GM10248 (cell line): ENCODE data around the gene MYL10.

Experiments used
- CTCF ChIA-PET: fragments of 300-600 bp; sonication (Branson Sonifier 250); formaldehyde crosslinking; extraction: SDS; loops from one replicate; lab custom pipeline; 2021; ENCODE audit warnings: antibody characterized with exemption; lab: Yijun Ruan, JAX
- POLR2A ChIA-PET: fragments of 350-650 bp; sonication (Branson Sonifier 250); formaldehyde crosslinking; extraction: SDS; loops from one replicate; lab custom pipeline; 2020; ENCODE audit warnings: antibody characterized with exemption; lab: Yijun Ruan, JAX
- DNase-seq: peaks from one replicate; pipeline ENCODE4 v3.0.0; 2012; ENCODE audit errors: extremely low spot score
- TF ChIP-seq, protein P1 (sequence below): IDR thresholded peaks from 2 replicates; pipeline ENCODE4 v1.5.1; 2012; ENCODE audit warnings: mild to moderate bottlenecking, low read depth; ENCODE audit errors: extremely low read depth, missing control alignments, control extremely low read depth

MYL10 gene

GRCh38 chr7:101596898-101597297 lies 32.2 kb downstream of the MYL10 start:
- no peak for DNase-seq
- POLR2A ChIA-PET = no interaction called here
- TF ChIP-seq, protein P1, sequence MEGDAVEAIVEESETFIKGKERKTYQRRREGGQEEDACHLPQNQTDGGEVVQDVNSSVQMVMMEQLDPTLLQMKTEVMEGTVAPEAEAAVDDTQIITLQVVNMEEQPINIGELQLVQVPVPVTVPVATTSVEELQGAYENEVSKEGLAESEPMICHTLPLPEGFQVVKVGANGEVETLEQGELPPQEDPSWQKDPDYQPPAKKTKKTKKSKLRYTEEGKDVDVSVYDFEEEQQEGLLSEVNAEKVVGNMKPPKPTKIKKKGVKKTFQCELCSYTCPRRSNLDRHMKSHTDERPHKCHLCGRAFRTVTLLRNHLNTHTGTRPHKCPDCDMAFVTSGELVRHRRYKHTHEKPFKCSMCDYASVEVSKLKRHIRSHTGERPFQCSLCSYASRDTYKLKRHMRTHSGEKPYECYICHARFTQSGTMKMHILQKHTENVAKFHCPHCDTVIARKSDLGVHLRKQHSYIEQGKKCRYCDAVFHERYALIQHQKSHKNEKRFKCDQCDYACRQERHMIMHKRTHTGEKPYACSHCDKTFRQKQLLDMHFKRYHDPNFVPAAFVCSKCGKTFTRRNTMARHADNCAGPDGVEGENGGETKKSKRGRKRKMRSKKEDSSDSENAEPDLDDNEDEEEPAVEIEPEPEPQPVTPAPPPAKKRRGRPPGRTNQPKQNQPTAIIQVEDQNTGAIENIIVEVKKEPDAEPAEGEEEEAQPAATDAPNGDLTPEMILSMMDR = no peak
- CTCF ChIA-PET = interaction anchor here (0.9 to 1.1 kb wide), 2 partner anchors 12 to 225 kb away, joined by 3 to 4 read pairs; no protein-coding TSS in a partner anchor

DNA sequence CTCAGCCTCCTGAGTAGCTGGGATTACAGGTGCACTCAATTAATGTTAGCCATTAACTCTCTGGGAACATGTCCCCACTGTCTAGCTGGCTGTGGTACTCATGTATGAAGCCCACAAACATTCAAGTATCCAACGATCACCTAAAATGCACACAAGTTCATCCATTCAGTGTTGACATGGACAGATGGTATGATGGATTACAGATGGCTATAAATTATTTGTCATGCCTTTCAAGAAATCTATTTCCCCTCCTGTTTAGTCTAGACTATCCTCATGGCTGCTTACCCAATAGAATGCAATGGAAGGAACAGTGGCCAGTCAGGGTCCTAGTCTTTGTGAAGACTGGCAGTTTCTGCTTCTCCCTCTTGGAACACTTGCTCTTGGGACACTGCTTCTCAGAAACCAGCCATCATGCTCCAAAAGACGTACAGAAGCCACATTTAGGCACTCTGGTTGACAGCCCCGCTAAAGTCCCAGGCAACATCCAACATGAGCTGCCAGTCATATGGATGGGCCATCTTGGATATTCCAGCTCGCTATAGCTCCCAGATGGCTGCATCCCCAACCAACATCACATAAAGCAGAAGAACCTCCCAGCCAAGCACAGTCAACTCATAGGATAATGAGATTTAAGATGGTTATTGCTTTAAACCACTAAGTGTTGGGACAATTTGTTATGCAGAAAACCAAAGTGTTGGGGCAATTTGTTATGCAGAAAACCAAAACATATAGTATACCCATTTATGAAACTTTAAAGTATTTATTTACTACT lies 33.1 kb downstream of the MYL10 start:
- ChIA-PET CTCF (no interaction called here), POLR2A (no interaction called here)

DNA sequence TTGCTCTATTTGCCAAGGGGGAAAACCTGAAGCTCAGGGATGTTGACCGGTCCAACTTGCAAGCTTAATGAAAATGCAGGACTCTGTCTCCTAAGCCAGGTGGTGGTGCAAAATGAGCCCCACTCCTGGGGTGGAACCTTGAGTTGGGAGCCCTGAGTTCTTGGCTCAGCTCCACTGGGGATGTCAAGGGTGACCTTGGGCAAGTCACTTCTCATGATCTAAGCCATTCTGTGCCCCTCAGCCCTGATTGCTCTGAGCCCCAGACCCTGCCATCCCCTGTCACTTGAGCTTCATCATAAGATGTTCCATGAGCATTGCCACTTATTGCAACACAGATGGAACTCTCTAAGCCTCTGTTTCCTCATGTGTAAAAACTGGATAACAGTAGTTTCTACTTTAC lies 33.9 kb downstream of the MYL10 start:
- POLR2A ChIA-PET = no interaction called here
- CTCF ChIA-PET = interaction anchor here (1.1 kb wide), 1 partner anchor 9 kb away, joined by 4 read pairs; no protein-coding TSS in a partner anchor
- DNase-seq = no peak
- TF ChIP-seq, protein P1 = no peak

More for the DNA sequence above, 33.1 kb downstream of the MYL10 start:
- DNase-seq = no peak
- TF ChIP-seq, protein P1 = no peak

DNA sequence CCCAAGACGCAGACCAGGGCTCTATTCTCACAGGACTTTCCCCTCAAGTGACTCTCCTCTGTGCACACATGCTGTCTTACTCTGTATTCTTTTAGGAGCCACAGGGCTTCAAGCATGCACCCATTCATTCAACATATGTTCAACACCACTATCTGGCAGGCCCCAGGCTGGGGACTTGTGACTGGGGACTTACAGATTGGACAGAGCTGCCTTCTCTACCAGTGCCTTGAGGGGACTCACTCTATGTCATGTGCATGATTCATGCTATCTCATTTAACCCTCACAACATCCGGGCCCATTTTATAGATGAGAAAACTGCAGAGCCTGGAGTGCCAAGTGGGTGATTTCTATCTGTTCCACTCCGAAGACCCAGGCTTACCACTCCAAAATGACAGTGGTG lies 34.3 kb downstream of the MYL10 start:
- DNase-seq = no peak
- TF ChIP-seq, protein P1 = no peak
- CTCF ChIA-PET = interaction anchor here (1.1 kb wide), 1 partner anchor 9 kb away, joined by 4 read pairs; no protein-coding TSS in a partner anchor
- POLR2A ChIA-PET = no interaction called here

- TF ChIP-seq, protein P1 = no peak
- POLR2A ChIA-PET = no interaction called here
- CTCF ChIA-PET = no interaction called here
- DNase-seq = no peak
These were observed 35.5 kb downstream of the MYL10 start for GRCh38 chr7:101593556-101593955.

DNA sequence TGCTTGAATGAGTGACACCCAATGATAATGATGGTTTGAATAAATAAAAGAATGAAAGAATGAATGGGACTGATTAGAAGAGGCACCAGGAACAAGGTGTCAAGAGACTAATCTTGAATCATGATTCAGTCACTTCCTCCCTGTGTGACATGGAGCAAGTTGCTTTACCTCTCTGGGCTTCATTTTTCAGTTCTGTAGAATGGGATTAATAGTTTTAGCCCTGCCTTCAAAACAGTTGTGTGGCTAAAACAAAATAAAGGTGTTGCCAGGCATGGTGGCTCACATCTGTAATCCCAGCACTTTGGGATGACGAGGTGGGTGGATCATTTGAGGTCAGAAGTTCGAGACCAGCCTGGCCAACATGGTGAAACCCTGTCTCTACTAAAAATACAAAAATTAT lies 37.6 kb downstream of the MYL10 start:
- ChIA-PET CTCF (interaction anchor here (0.9 kb wide), 1 partner anchor 680 kb away, joined by 3 read pairs; no protein-coding TSS in a partner anchor), POLR2A (no interaction called here)
- TF ChIP-seq, protein P1 = no peak

More for the DNA sequence above, 37.6 kb downstream of the MYL10 start:
- no peak for DNase-seq
